ENCODE data around the gene ULK4.
"Not testable (repeated sequence)": the region's sequence is repeated elsewhere in the genome, so short reads cannot be mapped to it uniquely, and the experiment has no call there.

The ULK4 gene

GRCh38 chr3:41448396-41448795, 513.5 kb downstream of the ULK4 start:
- no peak for TF ChIP-seq CTCF (IDR thresholded peaks at IDR 0.05; ENCODE audit: control insufficient read depth, extremely low read depth, insufficient read depth)
- H3K4me3 ChIP-seq (ENCODE audit: low read depth, low read length) = no peak overlapping the region
- no peak for DNase-seq (ENCODE audit: low read depth)

- TF ChIP-seq CTCF (IDR thresholded peaks at IDR 0.05; ENCODE audit: control insufficient read depth, extremely low read depth, insufficient read depth) = no peak
- H3K4me3 ChIP-seq (ENCODE audit: low read depth, low read length) = no peak overlapping the region
- DNase-seq (ENCODE audit: low read depth) = no peak
These were observed 514.2 kb downstream of the ULK4 start for GRCh38 chr3:41447701-41448100.

GRCh38 chr3:41446316-41446715, 515.6 kb downstream of the ULK4 start:
- H3K4me3 ChIP-seq (ENCODE audit: low read depth, low read length); DNase-seq (ENCODE audit: low read depth): not testable (repeated sequence)

- DNase-seq (ENCODE audit: low read depth) = no peak
- no peak for TF ChIP-seq CTCF (IDR thresholded peaks at IDR 0.05; ENCODE audit: control insufficient read depth, extremely low read depth, insufficient read depth)
- H3K4me3 ChIP-seq (ENCODE audit: low read depth, low read length) = no peak overlapping the region
These were observed 520.3 kb downstream of the ULK4 start for GRCh38 chr3:41441568-41441967.

GRCh38 chr3:41441139-41441538, 520.8 kb downstream of the ULK4 start:
- no peak for DNase-seq (ENCODE audit: low read depth)
- H3K4me3 ChIP-seq (ENCODE audit: low read depth, low read length) = no peak overlapping the region
- no peak for TF ChIP-seq CTCF (IDR thresholded peaks at IDR 0.05; ENCODE audit: control insufficient read depth, extremely low read depth, insufficient read depth)

- no peak for DNase-seq (ENCODE audit: low read depth)
- no peak overlapping the region for H3K4me3 ChIP-seq (ENCODE audit: low read depth, low read length)
- no peak for TF ChIP-seq CTCF (IDR thresholded peaks at IDR 0.05; ENCODE audit: control insufficient read depth, extremely low read depth, insufficient read depth)
These were observed 524.9 kb downstream of the ULK4 start for GRCh38 chr3:41436983-41437382.

GRCh38 chr3:41434781-41435180, 527.1 kb downstream of the ULK4 start:
- no peak for DNase-seq (ENCODE audit: low read depth)
- H3K4me3 ChIP-seq (ENCODE audit: low read depth, low read length) = no peak overlapping the region
- no peak for TF ChIP-seq CTCF (IDR thresholded peaks at IDR 0.05; ENCODE audit: control insufficient read depth, extremely low read depth, insufficient read depth)

- TF ChIP-seq CTCF (IDR thresholded peaks at IDR 0.05; ENCODE audit: control insufficient read depth, extremely low read depth, insufficient read depth) = no peak
- no peak for DNase-seq (ENCODE audit: low read depth)
- H3K4me3 ChIP-seq (ENCODE audit: low read depth, low read length) = no peak overlapping the region
These were observed 530.5 kb downstream of the ULK4 start for GRCh38 chr3:41431386-41431785.

All from LNCaP clone FGC (cell line).